ENCODE data around the gene SLC38A9. TPM values are rescaled to one million over a fixed set of nuclear protein-coding genes. Genes with fewer than 3 reads are reported as not detected.

The SLC38A9 gene
- total and polyA plus RNA-seq, 2 of the 8 experiments (the other 6 are each of a cell fraction or from before 2014, with no cell fraction given) = 29.2 to 43.7 TPM

DNA sequence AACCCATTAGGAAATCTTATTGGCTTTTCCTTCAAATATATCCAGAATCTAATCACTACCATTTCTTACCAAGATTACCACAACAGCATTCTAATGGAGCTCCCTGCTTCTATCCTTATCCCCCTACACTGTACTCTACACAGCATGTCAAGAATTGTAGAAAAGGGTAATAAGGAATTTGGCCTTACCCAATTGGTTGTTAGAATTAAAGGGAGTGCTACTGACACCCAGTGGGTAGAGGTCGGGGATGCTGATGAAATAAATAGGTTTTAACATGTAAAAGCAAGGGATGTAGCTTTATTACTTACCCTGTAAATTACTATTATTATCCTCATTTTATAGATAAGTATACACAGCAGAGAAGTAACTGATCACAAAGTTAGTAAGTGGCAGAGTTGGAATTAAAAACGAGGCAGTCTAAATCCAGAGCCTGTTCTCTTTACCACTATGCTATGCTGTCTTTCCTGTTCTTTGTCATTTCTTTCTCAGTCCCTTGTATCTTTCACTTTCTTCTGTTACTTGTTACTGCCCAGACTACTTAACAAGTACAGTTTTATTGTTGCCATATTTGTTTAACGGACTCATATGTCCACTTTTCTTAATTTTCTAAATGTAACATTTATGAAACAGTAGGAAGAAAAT lies 10.5 kb downstream of the SLC38A9 start:
- POLR2A ChIA-PET (ENCODE audit: partially characterized antibody) = interaction anchor here (1.0 to 1.4 kb wide), 2 partner anchors 9 to 10 kb away, joined by 3 to 4 read pairs; no protein-coding TSS in a partner anchor
- H3K36me3 ChIP-seq (ENCODE audit: control insufficient read depth in 2 of 4, insufficient read depth in 4 of 4, low read length in 3 of 4) = peaks cover 0 to 31% (median 5%) of the 10 kb centered on the region in 4 experiments; a peak in 3 of 8 replicates
- H3K79me2 ChIP-seq (ENCODE audit: control insufficient read depth in 1 of 2, insufficient read depth in 2 of 2, low read length in 2 of 2) = no peaks in the 10 kb centered on the region
- H3K27ac ChIP-seq (ENCODE audit: low read depth, low read length) = no peak overlapping the region
- H3K79me1 ChIP-seq (ENCODE audit: low read depth, low read length) = no peaks in the 10 kb centered on the region
- no peak overlapping the region for H2BK20ac ChIP-seq (ENCODE audit: low read length)
- no peak overlapping the region for H4K91ac ChIP-seq (replicated peaks; ENCODE audit: insufficient read length, low read length)
- H2AK5ac ChIP-seq (ENCODE audit: low read depth, low read length) = no peak overlapping the region
- no peak overlapping the region for H2BK120ac ChIP-seq (replicated peaks; ENCODE audit: low read depth, low read length)
- H2AFZ ChIP-seq (ENCODE audit: low read length) = no peak overlapping the region
- 0 out of 7 replicates have a peak, but pooled peaks cover 0 to 2% (median 0%) of the 10 kb centered on the region in 4 experiments for H3K4me1 ChIP-seq (replicated peaks in 1 of 4; ENCODE audit: control insufficient read depth in 3 of 4, insufficient read depth in 4 of 4, low read length in 3 of 4)
- H2BK15ac ChIP-seq (ENCODE audit: low read length) = no peak overlapping the region
- H3K14ac ChIP-seq (ENCODE audit: insufficient read length) = no peak overlapping the region
- peaks cover 6 to 8% of the 10 kb centered on the region in 2 experiments; a peak in 2 of 4 replicates for H3K9me3 ChIP-seq (ENCODE audit: insufficient read depth in 2 of 2, low read depth in 1 of 2, low read length in 1 of 2)
- no peak overlapping the region for H3K4ac ChIP-seq (replicated peaks; ENCODE audit: insufficient read length, low read depth, low read length)
- H3K4me3 ChIP-seq (ENCODE audit: extremely low read depth in 1 of 4, insufficient read depth in 2 of 4, low read depth in 3 of 4, low read length in 4 of 4) = no peak overlapping the region
- H2BK12ac ChIP-seq (ENCODE audit: low read depth, low read length) = no peak overlapping the region
- FAIRE-seq (no peak), DNase-seq (ENCODE audit: low read depth in 1 of 2, low spot score in 2 of 2) (no peak)
- H3K4me2 ChIP-seq (ENCODE audit: insufficient read depth in 1 of 2, low read depth in 2 of 2, low read length in 2 of 2) = no peak overlapping the region
- H3K9ac ChIP-seq (replicated peaks in 1 of 4; ENCODE audit: extremely low read depth in 1 of 4, low read depth in 3 of 4, low read length in 3 of 4) = no peak overlapping the region
- TF ChIP-seq CHD1 (IDR thresholded peaks at IDR 0.05; ENCODE audit: low read depth, low read length) (no peak), RAD21 (IDR thresholded peaks at IDR 0.05 in 1 of 2, conservative IDR thresholded peaks at IDR 0.05 in 1 of 2; ENCODE audit: low read depth in 2 of 2, low read length in 2 of 2) (peak; percentile 33 to 47; a peak in 2 of 4 replicates), TAF1 (IDR thresholded peaks at IDR 0.05; ENCODE audit: low read depth, low read length) (no peak)
- TF ChIP-seq, protein P1, sequence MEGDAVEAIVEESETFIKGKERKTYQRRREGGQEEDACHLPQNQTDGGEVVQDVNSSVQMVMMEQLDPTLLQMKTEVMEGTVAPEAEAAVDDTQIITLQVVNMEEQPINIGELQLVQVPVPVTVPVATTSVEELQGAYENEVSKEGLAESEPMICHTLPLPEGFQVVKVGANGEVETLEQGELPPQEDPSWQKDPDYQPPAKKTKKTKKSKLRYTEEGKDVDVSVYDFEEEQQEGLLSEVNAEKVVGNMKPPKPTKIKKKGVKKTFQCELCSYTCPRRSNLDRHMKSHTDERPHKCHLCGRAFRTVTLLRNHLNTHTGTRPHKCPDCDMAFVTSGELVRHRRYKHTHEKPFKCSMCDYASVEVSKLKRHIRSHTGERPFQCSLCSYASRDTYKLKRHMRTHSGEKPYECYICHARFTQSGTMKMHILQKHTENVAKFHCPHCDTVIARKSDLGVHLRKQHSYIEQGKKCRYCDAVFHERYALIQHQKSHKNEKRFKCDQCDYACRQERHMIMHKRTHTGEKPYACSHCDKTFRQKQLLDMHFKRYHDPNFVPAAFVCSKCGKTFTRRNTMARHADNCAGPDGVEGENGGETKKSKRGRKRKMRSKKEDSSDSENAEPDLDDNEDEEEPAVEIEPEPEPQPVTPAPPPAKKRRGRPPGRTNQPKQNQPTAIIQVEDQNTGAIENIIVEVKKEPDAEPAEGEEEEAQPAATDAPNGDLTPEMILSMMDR (IDR thresholded peaks at IDR 0.05; ENCODE audit: control extremely low read depth in 1 of 3, insufficient read depth in 1 of 3, low read depth in 1 of 3, low read length in 3 of 3) = peak in 1 of 3 experiments; percentile 30; a peak in 1 of 4 replicates
- no peaks in the 10 kb centered on the region for H4K20me1 ChIP-seq (replicated peaks in 1 of 2; ENCODE audit: control insufficient read depth in 1 of 2, insufficient read depth in 2 of 2, low read length in 2 of 2)
- no peak overlapping the region for H4K8ac ChIP-seq (ENCODE audit: extremely low read depth, insufficient read depth, low read length)
- no peaks in the 10 kb centered on the region for H3K27me3 ChIP-seq (replicated peaks in 1 of 4; ENCODE audit: control insufficient read depth in 3 of 4, extremely low read depth in 1 of 4, insufficient read depth in 3 of 4, low read length in 3 of 4)
- H3K18ac ChIP-seq (ENCODE audit: extremely low read depth, low read length) = no peak overlapping the region
- H3K23me2 ChIP-seq (ENCODE audit: low read depth, low read length) = no peaks in the 10 kb centered on the region
- CTCF ChIA-PET (ENCODE audit: partially characterized antibody) = interaction anchor here (0.8 to 1.4 kb wide), 3 partner anchors 296 to 409 kb away, joined by 3 to 5 read pairs (median 3); no protein-coding TSS in a partner anchor
- WGBS, 2 experiments (ENCODE audit: extremely low coverage in 1 of 2, insufficient coverage in 1 of 2, insufficient read length in 1 of 2, insufficient replicate concordance in 2 of 2, low coverage in 1 of 2, low lambda C conversion rate in 2 of 2, missing lambda C conversion rate in 1 of 2) = 79% methylated on average over 3 of the region's 3 CpGs; no CpG with 5 or more reads in 1 of the 2 experiments
- no peak overlapping the region for H3K56ac ChIP-seq (replicated peaks; ENCODE audit: insufficient read length, low read depth, low read length)
- no peak overlapping the region for H4K5ac ChIP-seq (ENCODE audit: insufficient read length, low read depth, low read length)
- no peak overlapping the region for H3K23ac ChIP-seq (ENCODE audit: insufficient read length)
- no peak overlapping the region for H2BK5ac ChIP-seq (ENCODE audit: low read depth, low read length)

Data from H1 (cell line).